Measurements from ENCODE around the gene CAV2.

GRCh38 chr7:116477625-116478024 is 21.9 kb upstream of the CAV2 start:
- TF ChIP-seq ZNF224 (CRISPR knock-in tag; IDR thresholded peaks at IDR 0.05) (no peak), CEBPB (IDR thresholded peaks at IDR 0.05; ENCODE audit: borderline replicate concordance, low read depth, low read length) (no peak), CTCF (CRISPR knock-in tag; IDR thresholded peaks at IDR 0.05) (no peak), FOSL1 (CRISPR knock-in tag; IDR thresholded peaks at IDR 0.05; ENCODE audit: borderline replicate concordance) (no peak), EZH2 (conservative IDR thresholded peaks at IDR 0.05; ENCODE audit: low read depth, low read length) (no peak), KLF6 (CRISPR knock-in tag; IDR thresholded peaks at IDR 0.05) (no peak), ETV6 (CRISPR knock-in tag; conservative IDR thresholded peaks at IDR 0.05) (no peak), ZNF740 (CRISPR knock-in tag; IDR thresholded peaks at IDR 0.05) (no peak), FOXC1 (CRISPR knock-in tag; IDR thresholded peaks at IDR 0.05; ENCODE audit: borderline replicate concordance) (no peak), SP1 (IDR thresholded peaks at IDR 0.05) (no peak), SP1 (CRISPR knock-in tag; IDR thresholded peaks at IDR 0.05) (no peak), HDAC2 (CRISPR knock-in tag; IDR thresholded peaks at IDR 0.05) (no peak), PAF1 (CRISPR knock-in tag; IDR thresholded peaks at IDR 0.05) (no peak)

Data from HepG2 (cell line).